Measurements from ENCODE around the gene ENC1.

Gene ENC1, protein sequence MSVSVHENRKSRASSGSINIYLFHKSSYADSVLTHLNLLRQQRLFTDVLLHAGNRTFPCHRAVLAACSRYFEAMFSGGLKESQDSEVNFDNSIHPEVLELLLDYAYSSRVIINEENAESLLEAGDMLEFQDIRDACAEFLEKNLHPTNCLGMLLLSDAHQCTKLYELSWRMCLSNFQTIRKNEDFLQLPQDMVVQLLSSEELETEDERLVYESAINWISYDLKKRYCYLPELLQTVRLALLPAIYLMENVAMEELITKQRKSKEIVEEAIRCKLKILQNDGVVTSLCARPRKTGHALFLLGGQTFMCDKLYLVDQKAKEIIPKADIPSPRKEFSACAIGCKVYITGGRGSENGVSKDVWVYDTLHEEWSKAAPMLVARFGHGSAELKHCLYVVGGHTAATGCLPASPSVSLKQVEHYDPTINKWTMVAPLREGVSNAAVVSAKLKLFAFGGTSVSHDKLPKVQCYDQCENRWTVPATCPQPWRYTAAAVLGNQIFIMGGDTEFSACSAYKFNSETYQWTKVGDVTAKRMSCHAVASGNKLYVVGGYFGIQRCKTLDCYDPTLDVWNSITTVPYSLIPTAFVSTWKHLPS

GRCh38 chr5:74640450-74640953, at the start of gene ENC1:
ENC1 (minus strand) TSS chr5:74640728; CDS start chr5:74636485, 4,243 bp downstream.
- Histone ChIP-seq H4K20me1 (ENCODE audit: insufficient read depth) (peaks cover 32% of the 10 kb centered on the region), H3K27ac (peak within 1 kb of the TSS; percentile 60), H3K9ac (peak within 1 kb of the TSS; percentile 54), H3K27me3 (ENCODE audit: insufficient read depth, low read depth) (no peaks in the 10 kb centered on the region), H2AFZ (ENCODE audit: low read depth) (peak within 1 kb of the TSS; percentile 71), H3K4me2 (peak within 1 kb of the TSS; percentile 77), H3K79me2 (ENCODE audit: insufficient read depth, low read depth) (peaks cover 48% of the 10 kb centered on the region), H3K36me3 (ENCODE audit: insufficient read depth) (no peaks in the 10 kb centered on the region), H3K4me1 (ENCODE audit: low read depth, poor library complexity, severe bottlenecking) (peaks cover 23% of the 10 kb centered on the region), H3K4me3 (IDR thresholded peaks at IDR 0.05; ENCODE audit: insufficient read depth, low read depth, low read length) (no peak within 1 kb of the TSS)
- TF ChIP-seq, protein P1, sequence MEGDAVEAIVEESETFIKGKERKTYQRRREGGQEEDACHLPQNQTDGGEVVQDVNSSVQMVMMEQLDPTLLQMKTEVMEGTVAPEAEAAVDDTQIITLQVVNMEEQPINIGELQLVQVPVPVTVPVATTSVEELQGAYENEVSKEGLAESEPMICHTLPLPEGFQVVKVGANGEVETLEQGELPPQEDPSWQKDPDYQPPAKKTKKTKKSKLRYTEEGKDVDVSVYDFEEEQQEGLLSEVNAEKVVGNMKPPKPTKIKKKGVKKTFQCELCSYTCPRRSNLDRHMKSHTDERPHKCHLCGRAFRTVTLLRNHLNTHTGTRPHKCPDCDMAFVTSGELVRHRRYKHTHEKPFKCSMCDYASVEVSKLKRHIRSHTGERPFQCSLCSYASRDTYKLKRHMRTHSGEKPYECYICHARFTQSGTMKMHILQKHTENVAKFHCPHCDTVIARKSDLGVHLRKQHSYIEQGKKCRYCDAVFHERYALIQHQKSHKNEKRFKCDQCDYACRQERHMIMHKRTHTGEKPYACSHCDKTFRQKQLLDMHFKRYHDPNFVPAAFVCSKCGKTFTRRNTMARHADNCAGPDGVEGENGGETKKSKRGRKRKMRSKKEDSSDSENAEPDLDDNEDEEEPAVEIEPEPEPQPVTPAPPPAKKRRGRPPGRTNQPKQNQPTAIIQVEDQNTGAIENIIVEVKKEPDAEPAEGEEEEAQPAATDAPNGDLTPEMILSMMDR (conservative IDR thresholded peaks at IDR 0.05; ENCODE audit: low read depth, low read length) = 0 out of 2 replicates have a peak, but pooled peaks have one; percentile 17

DNA sequence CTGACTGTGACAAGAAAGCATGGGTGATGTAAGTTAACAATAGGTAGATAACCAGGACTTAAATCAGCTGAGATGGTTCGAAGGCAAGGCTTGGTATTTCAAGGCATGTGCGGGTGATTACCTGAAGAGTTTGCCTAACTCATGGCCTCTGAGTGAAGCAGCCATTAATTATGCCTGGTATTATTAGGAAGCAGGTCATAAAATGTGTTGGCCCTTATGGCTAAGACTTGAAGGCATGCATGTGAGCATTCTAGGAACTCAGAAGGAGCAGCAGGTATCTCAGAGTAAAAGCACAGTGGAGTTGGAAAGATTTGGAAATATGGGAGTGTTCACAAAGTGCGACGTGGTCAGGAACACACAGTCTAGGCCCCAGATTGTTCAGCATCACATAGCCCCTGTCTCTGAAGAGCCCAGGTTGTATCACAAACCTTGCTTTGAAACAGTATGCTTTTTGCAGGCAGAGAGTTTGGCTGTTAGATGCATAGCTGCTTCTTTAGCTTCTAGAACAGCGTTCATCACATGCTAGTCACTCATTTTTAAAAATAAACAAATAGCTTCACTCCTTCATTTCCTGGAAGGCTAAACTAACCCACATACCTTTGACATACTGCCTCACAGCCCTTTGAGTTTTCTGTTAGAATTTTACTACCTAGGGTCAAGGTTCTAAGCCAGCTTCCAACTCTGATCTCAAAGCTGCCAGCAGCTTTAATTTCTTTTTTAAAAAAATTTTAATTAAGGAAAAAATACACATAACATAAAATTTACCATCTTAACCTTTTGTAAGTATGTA, 46.6 kb upstream of the ENC1 start:
- H3K4me2 ChIP-seq = no peak overlapping the region; the same call in 1 of the 2 replicates
- H3K9ac ChIP-seq = no peak overlapping the region
- TF ChIP-seq, protein P1 (conservative IDR thresholded peaks at IDR 0.05; ENCODE audit: low read depth, low read length) = no peak
- peaks cover 13% of the 10 kb centered on the region for H3K4me1 ChIP-seq (ENCODE audit: low read depth, poor library complexity, severe bottlenecking)
- no peaks in the 10 kb centered on the region for H3K27me3 ChIP-seq (ENCODE audit: insufficient read depth, low read depth)
- H4K20me1 ChIP-seq (ENCODE audit: insufficient read depth) = no peaks in the 10 kb centered on the region
- no peak overlapping the region for H3K4me3 ChIP-seq (IDR thresholded peaks at IDR 0.05; ENCODE audit: insufficient read depth, low read depth, low read length)
- H2AFZ ChIP-seq (ENCODE audit: low read depth) = no peak overlapping the region
- H3K27ac ChIP-seq = no peak overlapping the region
- H3K36me3 ChIP-seq (ENCODE audit: insufficient read depth) = peaks cover 4% of the 10 kb centered on the region; the same call in 1 of the 2 replicates
- peaks cover 5% of the 10 kb centered on the region; the same call in 1 of the 2 replicates for H3K79me2 ChIP-seq (ENCODE audit: insufficient read depth, low read depth)

GRCh38 chr5:74685979-74686631, 45.6 kb upstream of the ENC1 start:
- Histone ChIP-seq H3K27ac (no peak overlapping the region), H3K9ac (peak overlapping the region; percentile 90; the same call in 1 of the 2 replicates), H3K36me3 (ENCODE audit: insufficient read depth) (peaks cover 3% of the 10 kb centered on the region; the same call in 1 of the 2 replicates), H3K4me2 (peak overlapping the region; percentile 93), H3K79me2 (ENCODE audit: insufficient read depth, low read depth) (peaks cover 5% of the 10 kb centered on the region; the same call in 1 of the 2 replicates), H3K27me3 (ENCODE audit: insufficient read depth, low read depth) (no peaks in the 10 kb centered on the region), H3K4me3 (IDR thresholded peaks at IDR 0.05; ENCODE audit: insufficient read depth, low read depth, low read length) (peak overlapping the region; percentile 64), H4K20me1 (ENCODE audit: insufficient read depth) (no peaks in the 10 kb centered on the region), H2AFZ (ENCODE audit: low read depth) (no peak overlapping the region), H3K4me1 (ENCODE audit: low read depth, poor library complexity, severe bottlenecking) (peaks cover 13% of the 10 kb centered on the region)
- TF ChIP-seq, protein P1 (conservative IDR thresholded peaks at IDR 0.05; ENCODE audit: low read depth, low read length) = no peak

All from KMS-11 (cell line).